ENCODE measurements around the gene RAB3IL1. TPM values are rescaled to one million over a fixed set of nuclear protein-coding genes. Genes with fewer than 3 reads are reported as not detected.

RAB3IL1 gene
- total RNA-seq, 4 donors from 2014 or later, result 0.15 to 10.3 (median 5.0) TPM

- Histone ChIP-seq H3K4me1 (no peaks in the 10 kb centered on the region), H3K9me3 (no peaks in the 10 kb centered on the region), H3K27ac (peak overlapping the region in 1 of 4 donors; percentile 17), H3K4me3 (no peak overlapping the region), H3K27me3 (no peaks in the 10 kb centered on the region), H3K36me3 (peaks cover 0 to 49% (median 0%) of the 10 kb centered on the region in 3 donors)
- DNase-seq, result no peak
- TF ChIP-seq POLR2A (IDR thresholded peaks at IDR 0.05), result no peak
- TF ChIP-seq, protein P1, sequence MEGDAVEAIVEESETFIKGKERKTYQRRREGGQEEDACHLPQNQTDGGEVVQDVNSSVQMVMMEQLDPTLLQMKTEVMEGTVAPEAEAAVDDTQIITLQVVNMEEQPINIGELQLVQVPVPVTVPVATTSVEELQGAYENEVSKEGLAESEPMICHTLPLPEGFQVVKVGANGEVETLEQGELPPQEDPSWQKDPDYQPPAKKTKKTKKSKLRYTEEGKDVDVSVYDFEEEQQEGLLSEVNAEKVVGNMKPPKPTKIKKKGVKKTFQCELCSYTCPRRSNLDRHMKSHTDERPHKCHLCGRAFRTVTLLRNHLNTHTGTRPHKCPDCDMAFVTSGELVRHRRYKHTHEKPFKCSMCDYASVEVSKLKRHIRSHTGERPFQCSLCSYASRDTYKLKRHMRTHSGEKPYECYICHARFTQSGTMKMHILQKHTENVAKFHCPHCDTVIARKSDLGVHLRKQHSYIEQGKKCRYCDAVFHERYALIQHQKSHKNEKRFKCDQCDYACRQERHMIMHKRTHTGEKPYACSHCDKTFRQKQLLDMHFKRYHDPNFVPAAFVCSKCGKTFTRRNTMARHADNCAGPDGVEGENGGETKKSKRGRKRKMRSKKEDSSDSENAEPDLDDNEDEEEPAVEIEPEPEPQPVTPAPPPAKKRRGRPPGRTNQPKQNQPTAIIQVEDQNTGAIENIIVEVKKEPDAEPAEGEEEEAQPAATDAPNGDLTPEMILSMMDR (IDR thresholded peaks at IDR 0.05), result no peak
- intact Hi-C loops (cut with DNase I), result no loop called here
- WGBS, 2 donors, result 71 to 75% methylated on average over 5 to 7 of the region's 7 CpGs
These were observed 66.7 kb downstream of the RAB3IL1 start for GRCh38 chr11:61850687-61851086.

GRCh38 chr11:61848631-61849030, 68.7 kb downstream of the RAB3IL1 start:
- intact Hi-C loops (cut with DNase I), result no loop called here
- no peaks in the 10 kb centered on the region for H3K27me3 ChIP-seq
- TF ChIP-seq, protein P1 (IDR thresholded peaks at IDR 0.05), result no peak
- TF ChIP-seq POLR2A (IDR thresholded peaks at IDR 0.05), result no peak
- H3K4me1 ChIP-seq, result no peaks in the 10 kb centered on the region
- DNase-seq, result no peak
- H3K27ac ChIP-seq, result no peak overlapping the region
- peaks cover 0 to 60% (median 0%) of the 10 kb centered on the region in 3 donors for H3K36me3 ChIP-seq
- H3K9me3 ChIP-seq, result no peaks in the 10 kb centered on the region
- 79 to 85% methylated on average over 9 of the region's 9 CpGs for WGBS, 2 donors
- H3K4me3 ChIP-seq, result no peak overlapping the region

- Histone ChIP-seq H3K27me3 (no peaks in the 10 kb centered on the region), H3K4me3 (no peak overlapping the region), H3K9me3 (no peaks in the 10 kb centered on the region), H3K4me1 (no peaks in the 10 kb centered on the region), H3K27ac (no peak overlapping the region), H3K36me3 (peaks cover 0 to 65% (median 0%) of the 10 kb centered on the region in 3 donors)
- TF ChIP-seq, protein P1 (IDR thresholded peaks at IDR 0.05), result no peak
- 91 to 92% methylated on average over 7 to 17 of the region's 18 CpGs for WGBS, 2 donors
- DNase-seq, result no peak
- intact Hi-C loops (cut with DNase I), result no loop called here
These were observed 69.3 kb downstream of the RAB3IL1 start for GRCh38 chr11:61847914-61848581.

Small RNAs within 50 kb of the gene (small RNA-seq; reads per million reads assigned to genes)
- gene MIR6746 (0 reads per million in 4 donors), gene RNU6-1243P (0 reads per million in 4 donors)

Other genes starting within 250 kb of the RAB3IL1 start
- 1 to 10 TPM; 1.7 to 6.9 (median 2.9) TPM for gene DAGLA, start 237.2 kb downstream of the RAB3IL1 start, total RNA-seq
- under 1 TPM in 3 of 4 donors, not detected in 1; 0.09 to 0.95 (median 0.22) TPM for gene MYRF, start 164.9 kb downstream of the RAB3IL1 start, total RNA-seq
- gene TMEM258, start 125.0 kb downstream of the RAB3IL1 start, total RNA-seq, result 10 to 100 TPM; 32.3 to 54.2 (median 37.9) TPM
- gene FEN1, start 124.7 kb downstream of the RAB3IL1 start, total RNA-seq, result 10 to 100 TPM; 11.4 to 38.1 (median 23.5) TPM
- 1 to 10 TPM; 2.1 to 8.3 (median 7.1) TPM for gene FADS1, start 100.6 kb downstream of the RAB3IL1 start, total RNA-seq
- gene FADS2, start 89.3 kb downstream of the RAB3IL1 start, total RNA-seq, result 10 to 100 TPM in 1 of 4 donors, 1 to 10 TPM in 3; 2.2 to 13.7 (median 6.8) TPM
- 10 to 100 TPM in 1 of 4 donors, 1 to 10 TPM in 3; 6.1 to 16.0 (median 7.1) TPM for gene FADS3, start 26.0 kb downstream of the RAB3IL1 start, total RNA-seq
- 1 to 10 TPM in 1 of 4 donors, under 1 TPM in 3; 0.08 to 2.7 (median 0.39) TPM for gene BEST1, start 32.8 kb upstream of the RAB3IL1 start, total RNA-seq
- gene FTH1, start 50.1 kb upstream of the RAB3IL1 start, total RNA-seq, result 1,000 to 10,000 TPM in 1 of 4 donors, 100 to 1,000 TPM in 3; 716 to 1,904 (median 760) TPM
- gene INCENP, start 206.4 kb upstream of the RAB3IL1 start, total RNA-seq, result 10 to 100 TPM; 33.8 to 84.0 (median 53.1) TPM